GM18861 (cell line): Measurements from ENCODE around the gene SCN10A.

Experiments used
- ATAC-seq: cut with Tn5 transposase; IDR thresholded peaks from one replicate; pipeline ENCODE4 v1.9.1; 2021; ENCODE audit not compliant: unreplicated experiment

The SCN10A gene

DNA sequence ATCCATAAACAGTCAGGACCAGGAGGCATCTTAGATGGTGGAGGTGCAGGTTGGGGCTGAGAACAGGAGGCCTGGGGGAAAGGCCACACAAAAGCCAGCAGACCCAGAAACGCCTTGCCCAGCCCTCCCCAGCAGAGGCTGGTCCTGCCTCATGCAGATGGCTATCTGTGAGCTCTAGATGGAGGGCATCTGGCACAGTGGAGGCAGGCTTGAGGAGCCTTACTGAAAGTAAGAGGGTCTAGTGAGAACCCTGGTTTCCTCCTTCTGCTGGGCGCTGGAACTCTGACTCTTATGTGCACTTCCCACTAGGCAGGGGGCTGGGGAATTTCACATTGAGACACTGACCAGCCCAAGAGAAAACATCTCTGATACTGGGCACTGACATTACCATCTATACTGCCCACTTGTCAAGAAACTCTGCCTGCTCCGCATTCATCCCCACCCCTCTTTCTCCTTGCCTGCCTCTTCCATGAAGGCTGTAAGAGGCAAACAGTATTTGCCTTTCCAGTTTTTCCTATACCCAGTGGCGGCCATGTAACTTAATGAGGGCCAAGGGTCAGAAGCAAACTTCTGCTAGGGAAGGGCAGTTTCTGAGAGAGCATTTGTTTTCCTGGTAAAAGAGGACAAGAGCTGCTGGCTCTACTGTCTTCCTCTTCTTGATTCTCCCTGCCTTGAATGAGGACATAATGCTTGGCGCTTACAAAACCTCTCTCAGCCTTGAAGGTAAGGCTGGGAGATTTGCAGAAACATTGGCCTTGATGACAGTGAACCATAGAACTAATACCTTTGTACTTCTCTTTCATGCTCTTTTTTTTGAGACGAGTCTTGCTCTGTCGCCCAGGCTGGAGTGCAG is 162.1 kb downstream of the SCN10A start:
- no peak for ATAC-seq

DNA sequence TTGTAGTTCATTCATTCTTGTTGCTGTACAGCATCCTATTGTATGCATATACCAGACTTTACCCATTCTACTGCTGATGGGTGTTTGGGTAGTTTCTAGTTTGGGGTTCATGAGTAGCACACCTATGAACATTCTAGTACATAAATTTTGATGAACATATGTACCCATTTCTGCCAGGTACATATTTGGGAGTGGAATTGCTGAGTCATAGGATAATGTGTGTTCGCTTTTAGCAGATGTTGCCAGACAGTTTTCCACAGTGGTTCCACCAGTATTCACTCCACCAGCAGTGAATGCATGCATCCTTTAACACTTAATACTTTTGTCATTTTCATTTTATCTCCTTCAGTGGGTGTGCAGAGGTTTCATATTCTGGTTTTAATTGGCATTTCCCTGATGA is 163.1 kb downstream of the SCN10A start:
- ATAC-seq: no peak

DNA sequence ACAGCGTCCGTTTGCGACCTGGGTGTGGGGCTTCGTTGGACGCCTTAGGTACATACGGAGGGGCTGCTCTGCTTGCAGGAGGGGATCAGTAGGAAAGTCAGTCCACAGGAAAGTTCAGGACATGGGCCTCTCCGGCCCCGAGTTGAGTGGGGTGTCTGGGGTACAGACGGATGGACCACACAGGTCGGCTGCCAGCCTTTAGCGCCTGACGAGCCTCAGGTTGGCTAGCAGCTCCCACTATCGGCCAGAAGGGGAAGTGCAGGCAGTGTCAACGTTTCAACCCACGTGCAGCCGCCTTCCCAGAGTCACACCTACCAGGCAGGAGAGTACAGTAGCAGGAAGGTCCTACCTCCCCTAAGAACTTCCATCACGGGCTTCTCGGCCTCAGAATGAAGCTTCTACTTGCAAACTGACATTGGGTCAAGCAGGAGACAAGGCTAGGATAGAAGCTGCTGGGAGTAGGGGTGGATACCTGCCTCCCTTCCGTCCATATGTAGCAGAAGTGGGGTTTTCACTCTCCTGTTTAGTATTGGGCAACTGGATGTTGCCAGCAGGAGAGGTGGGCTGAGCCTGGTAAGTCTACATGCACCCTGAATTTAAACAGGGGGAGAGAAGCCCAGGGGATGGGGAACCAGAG is 164.7 kb downstream of the SCN10A start:
- ATAC-seq: peak; percentile 67

DNA sequence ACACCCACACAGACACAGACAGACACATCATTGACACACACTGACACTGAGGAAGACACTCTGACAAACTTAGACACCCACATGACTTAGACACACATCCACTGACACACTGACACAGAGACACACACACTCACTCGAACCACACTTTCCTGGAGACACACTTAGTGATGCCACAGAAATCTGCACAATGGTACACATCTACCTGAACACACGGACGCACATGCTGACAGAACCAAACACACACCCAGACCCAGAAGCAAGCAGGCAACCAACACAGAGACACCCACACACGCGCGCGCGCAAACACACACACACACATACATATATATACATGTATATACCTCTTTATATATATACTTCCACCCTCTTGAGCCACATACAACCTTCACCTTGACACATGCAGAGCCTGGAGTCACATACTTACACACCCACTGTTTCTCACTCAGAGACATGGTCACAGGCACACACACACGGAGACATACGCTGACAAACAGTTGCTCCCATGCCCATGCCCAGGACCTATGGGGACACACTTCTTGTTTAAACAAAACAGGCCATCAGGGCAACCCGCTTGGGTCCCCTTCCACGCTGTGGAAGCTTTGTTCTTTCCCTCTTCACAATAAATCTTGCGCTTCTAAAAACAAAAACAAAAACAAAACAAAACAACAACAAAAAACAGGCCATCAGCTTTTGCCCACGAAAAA is 165.6 kb downstream of the SCN10A start:
- ATAC-seq: no peak

DNA sequence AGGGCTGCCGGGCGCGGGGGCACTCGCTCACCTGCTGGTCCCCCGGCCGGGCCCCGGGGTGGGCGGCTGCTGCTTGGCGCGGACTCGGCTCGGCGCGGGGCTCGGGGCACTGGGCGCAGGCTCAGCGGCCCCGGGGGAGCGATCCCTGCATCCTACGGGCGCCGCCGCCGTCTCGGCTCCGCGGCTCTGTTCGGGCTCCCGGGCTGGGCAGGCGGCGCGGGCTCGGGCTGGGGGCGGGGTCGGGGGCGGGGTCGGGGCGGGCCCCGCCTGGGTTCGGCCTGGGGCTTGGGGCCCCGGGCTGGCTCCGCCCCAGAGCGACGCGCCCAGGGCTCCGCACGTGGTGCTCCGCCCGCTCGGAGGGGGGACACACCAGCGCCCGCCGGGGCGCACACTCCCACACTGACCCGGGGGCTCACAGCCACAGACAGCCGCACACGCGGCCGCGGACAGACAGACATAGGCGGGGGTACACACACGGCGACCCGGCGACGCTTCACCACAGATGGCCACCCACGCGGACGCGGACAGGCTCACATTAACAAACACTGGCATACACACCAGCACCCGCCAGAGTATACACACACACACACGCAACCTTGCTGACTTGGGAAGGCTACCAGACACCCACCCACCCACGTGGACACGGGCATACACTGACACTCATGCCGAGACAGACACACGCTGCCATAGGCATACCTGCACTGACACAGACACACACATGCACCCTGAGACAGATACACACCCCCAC is 166.3 kb downstream of the SCN10A start, which contains the start of gene SCN5A:
Gene SCN5A, minus strand, starts transcription at position 188 of the 748 bp plus-strand sequence. CDS start 16,380 bp downstream, outside the sequence.
- ATAC-seq: no peak

DNA sequence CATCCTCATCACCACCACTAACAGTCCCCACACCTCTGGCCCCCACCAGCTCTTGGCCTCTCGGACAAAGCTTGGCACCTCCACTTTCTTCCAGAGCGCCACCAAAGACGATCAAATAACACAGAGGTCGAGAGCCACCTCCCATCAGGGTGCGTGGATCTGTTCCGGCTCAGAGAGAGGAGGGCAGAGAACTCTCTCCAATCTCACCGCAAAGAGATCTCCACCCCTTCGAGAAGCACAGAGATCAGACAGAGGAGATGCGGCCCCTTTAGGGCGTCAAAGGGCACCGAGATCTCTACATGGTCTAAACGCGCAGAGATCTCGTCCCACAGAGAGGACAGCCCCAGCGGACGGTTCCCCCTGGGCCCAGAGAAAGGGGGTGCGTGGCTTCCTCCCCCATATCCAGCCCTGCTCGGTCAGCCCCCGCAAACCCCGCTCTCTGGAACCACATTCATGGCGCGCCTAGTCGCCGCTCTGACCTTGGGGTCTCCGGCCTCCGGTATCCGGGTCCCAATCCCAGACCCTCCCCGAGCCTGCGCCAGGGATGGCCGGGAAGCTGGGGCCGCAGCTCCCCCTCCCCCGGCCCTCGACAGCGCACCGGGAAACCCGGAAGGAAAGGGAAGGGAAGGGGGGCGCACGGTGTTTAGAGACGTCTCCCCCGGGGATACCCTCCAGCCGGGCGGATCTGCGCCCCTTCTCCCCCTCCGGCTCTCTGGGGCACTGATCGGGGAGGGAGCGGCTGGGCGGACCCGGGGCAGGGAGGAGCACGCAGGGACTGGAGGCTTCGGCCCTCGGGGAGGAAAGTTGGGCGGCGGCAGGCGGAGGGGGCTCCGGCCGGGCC is 167.1 kb downstream of the SCN10A start:
- ATAC-seq: no peak

DNA sequence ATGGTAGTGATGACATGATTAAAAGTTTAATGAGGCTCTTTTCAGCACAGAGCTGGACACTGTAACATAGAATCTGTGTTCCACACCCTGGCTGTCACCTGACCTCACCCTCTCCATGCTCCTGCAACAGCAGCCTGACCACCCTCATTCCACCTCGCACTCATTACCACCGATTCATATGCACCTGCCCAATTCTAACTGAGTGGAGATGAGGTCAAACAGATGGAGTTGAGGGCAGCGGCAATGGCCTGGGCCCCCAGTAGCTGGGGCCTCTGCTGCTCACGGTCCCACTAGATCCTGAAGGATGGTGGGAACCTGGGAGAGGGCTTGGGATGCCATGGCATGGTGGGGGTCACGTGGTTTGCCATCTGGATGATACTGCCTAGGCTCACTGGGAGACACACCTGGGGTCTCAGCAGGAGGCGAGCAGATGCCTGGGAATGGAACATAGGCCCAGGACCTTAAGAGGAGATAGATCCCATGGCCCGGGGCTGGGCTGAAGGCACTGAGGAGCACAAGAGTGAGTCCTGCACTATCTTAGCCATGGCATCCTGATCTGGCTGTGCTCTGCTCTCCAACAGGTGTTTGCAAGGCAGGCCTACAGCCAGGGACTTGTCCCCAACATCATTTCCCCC is 167.9 kb downstream of the SCN10A start:
- ATAC-seq: no peak

DNA sequence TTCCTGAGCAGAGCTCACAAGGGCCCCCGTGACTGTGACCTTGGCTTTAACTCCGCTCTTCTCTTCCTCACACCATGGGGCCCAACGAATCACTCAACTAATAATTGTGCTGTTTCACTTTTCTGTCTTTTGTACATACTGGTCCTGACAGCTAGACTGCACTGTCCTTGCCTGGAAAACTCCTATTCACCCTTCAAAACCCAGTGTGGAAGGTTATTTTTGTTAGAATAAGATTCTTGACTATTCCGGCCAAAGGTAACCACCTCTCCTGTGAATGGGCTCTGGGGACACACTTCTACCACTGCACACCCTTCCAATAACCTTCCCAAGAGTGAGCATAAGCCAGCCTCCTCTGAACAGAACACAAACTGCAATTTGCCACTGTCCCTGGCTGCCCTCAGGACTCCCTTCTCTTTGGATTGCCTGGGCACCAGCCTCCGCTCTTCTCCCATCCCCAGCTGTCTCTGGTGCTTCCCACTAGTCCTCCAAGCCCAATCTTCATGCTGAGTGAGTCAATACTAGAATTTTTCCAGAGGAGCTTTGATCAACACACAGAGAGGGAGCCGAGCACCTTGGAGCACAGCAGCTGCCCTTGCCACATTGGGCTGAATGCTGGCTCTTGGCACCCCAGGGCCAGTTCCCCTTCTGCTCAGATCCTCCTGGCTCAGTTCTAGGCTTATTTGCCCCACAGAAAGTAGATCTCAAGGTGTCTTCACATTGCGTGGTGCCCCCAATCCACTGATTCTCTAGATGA is 168.6 kb downstream of the SCN10A start:
- ATAC-seq: no peak
